GM19023 (cell line): ENCODE results near the gene GP1BB.
"Not testable (repeated sequence)": the region's sequence is repeated elsewhere in the genome, so short reads cannot be mapped to it uniquely, and the experiment has no call there.

Experiments
- ATAC-seq: cut with Tn5 transposase; IDR thresholded peaks from one replicate; pipeline ENCODE4 v1.9.1; 2021; ENCODE audit warnings: mild to moderate bottlenecking, moderate library complexity; ENCODE audit not compliant: unreplicated experiment

The GP1BB gene

GRCh38 chr22:19724927-19725661 is 1.8 kb downstream of the GP1BB start:
- no peak for ATAC-seq

DNA sequence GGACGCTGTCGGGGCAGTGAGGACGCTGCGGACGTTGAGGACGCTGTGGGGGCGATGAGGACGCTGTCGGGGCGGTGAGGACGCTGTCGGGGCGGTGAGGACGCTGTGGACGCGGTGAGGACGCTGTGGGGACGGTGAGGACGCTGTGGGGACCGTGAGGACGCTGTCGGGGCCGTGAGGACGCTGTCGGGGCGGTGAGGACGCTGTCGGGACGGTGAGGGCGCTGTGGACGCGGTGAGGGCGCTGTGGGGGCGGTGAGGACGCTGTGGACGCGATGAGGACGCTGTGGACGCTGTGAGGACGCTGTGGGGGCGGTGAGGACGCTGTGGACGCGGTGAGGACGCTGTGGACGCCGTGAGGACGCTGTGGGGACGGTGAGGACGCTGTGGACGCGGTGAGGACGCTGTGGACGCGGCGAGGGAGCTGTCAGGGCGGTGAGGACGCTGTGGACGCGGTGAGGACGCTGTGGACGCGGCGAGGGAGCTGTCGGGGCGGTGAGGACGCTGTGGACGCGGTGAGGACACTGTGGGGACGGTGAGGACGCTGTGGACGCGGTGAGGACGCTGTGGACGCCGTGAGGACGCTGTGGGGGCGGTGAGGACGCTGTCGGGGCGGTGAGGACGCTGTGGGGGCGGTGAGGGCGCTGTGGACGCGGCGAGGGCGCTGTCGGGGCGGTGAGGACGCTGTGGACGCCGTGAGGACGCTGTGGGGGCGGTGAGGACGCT is 2.9 kb downstream of the GP1BB start:
- ATAC-seq, result not testable (repeated sequence)

- no peak for ATAC-seq
Observed at GRCh38 chr22:19727310-19728150, 4.2 kb downstream of the GP1BB start.

DNA sequence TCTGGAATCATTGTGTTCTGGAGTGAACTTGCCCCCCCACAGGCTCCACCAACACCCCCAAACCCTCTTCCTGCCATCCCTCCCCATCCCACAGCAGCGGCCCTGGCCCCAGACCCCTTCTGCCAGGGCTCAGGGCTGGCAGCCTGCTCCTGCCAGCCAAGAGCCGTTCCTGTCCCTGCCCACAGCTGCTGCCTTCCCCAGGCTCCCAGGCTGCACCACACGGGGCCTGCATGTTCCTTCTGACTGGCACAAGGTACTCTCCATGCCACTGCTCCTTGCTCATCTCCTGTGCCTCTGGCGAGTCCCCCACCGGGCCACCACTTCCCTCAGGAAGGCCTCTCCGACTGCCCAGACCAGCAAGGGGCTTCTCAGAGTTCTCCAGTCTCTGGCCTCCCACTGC is 4.9 kb downstream of the GP1BB start:
- no peak for ATAC-seq

- no peak for ATAC-seq
Observed at GRCh38 chr22:19728836-19729235, 5.5 kb downstream of the GP1BB start.

- ATAC-seq, result no peak
Observed at GRCh38 chr22:19729507-19729906, 6.2 kb downstream of the GP1BB start.

GRCh38 chr22:19730198-19730597 is 6.9 kb downstream of the GP1BB start:
- no peak for ATAC-seq

DNA sequence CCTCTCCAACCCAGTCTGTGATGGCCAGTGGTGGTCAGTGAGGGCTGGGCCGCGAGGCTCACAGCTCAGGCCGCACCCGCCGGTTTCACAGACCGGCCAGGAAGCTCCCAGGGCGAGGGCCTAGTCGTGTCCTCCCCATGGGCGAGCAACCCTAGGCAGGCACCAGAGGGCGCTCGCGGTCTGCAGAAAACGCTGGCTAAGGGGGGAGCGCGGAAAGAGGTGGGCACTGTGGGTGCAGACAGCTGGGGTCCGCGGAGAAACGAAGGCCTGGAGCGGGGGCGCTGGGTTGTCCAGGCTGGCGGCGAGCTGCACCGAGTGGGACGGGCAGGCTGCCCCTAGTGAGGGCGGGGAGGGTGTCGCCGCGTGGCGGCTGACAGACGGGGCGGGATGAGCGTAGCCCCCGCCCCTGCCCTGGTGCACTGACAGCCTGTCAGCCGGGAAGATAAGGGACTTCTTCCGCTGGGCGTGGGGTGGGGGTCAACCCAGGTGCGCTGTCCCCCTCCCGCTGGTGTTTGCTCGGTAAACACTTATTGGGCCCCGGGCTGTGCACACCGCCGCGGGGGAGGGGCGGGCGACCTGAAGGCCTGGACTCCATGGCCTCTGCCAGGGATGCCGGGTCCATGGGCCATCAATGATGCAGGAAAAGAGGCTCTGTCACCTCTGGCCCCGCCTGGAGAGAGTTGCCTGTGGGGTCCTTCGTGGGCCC is 7.5 kb downstream of the GP1BB start:
- no peak for ATAC-seq

GRCh38 chr22:19731361-19732135 is 8.2 kb downstream of the GP1BB start:
- ATAC-seq, result no peak

- no peak for ATAC-seq
Observed at GRCh38 chr22:19732403-19733113, 9.2 kb downstream of the GP1BB start.

DNA sequence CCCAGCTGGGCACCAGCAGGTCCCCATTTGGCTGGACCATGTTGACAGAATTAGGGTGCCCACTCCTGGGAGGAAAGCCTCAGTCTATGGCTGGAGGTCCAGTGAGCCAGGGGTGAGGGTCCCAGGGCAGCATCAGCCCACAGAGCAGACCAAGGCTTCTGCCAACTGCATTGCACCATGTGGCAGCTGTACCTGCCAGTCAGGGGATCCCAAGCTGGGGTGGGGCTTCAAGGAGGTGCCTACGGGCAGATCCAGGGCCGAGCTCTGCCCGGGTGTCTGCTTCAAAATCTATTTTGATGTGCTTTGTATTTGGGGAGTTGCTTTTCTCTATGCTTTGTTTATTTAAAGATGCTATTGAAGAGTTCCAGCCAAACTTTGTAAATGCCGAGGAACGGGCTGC is 10.4 kb downstream of the GP1BB start:
- ATAC-seq, result no peak

DNA sequence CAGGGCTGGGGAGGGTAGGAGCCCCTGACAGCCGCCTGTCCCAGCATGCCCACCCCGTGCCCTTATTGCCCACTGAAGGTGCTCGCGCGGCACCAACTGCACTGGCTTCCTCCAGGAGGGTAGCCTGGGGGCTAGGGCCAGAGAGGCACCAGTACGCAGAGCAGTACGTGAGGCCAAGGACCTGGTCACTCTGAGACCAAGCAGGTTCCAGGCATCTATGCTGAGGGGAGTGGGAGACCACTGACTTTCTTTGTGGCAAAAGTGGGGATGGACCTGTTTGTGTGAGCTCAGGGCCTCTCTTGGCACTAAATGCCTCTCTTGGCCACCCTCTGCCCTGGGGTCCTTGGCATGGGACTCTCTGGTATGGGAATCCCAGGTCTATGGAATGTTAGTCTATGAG is 10.8 kb downstream of the GP1BB start:
- ATAC-seq, result no peak

GRCh38 chr22:19734837-19735382 is 11.6 kb downstream of the GP1BB start:
- ATAC-seq, result no peak

GRCh38 chr22:19735665-19736510 is 12.5 kb downstream of the GP1BB start:
- ATAC-seq, result no peak

- no peak for ATAC-seq
Observed at GRCh38 chr22:19737846-19738663, 14.7 kb downstream of the GP1BB start.

DNA sequence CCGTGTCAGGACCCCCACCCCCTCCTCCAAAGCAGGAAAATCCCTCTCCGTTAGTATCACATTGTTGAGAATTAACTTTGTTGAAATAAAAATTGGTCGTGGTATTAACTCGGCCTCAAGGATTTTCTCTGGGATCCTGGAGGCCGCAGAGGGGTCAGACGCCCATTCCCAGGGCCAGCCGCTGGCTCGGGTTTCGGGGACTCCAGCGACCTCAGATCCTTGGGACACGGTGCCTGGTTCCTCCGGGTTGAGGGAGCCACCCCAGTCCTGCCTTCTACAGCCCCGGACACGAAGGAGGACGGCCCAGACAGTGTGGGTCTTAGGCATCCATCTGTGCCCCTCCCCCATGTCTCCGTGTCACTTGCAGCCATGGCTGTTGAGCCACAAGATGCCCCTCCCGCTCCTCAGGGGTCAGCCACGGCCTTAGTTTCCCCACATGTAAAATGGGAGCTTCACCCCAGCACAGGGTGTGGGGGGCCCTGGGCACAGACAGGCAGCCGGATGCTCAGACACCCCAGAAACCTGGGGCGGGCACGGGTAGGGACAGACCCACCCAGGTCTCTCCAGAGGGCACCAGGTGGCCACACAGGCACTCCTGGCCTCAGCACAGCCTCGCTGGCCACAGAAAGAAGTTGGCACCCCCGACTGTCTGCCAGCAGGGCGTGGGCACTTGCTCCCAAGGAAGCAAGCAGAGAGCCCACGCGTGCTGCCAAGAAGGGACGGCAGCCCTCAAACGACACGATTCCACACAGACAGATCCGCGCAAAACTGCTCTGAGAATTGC is 15.5 kb downstream of the GP1BB start:
- ATAC-seq, result no peak

- ATAC-seq, result no peak
Observed at GRCh38 chr22:19739448-19739895, 16.1 kb downstream of the GP1BB start.
